GM13977 (cell line): Measurements from ENCODE around the gene MPDU1.
A peak's percentile ranks its signal among the peaks of the same experiment; 100 is the strongest.
"Not testable (repeated sequence)": the region's sequence is repeated elsewhere in the genome, so short reads cannot be mapped to it uniquely, and the experiment has no call there.

ENCODE experiments used
- DNase-seq: peaks from one replicate; pipeline ENCODE4 v3.0.0; 2012; ENCODE audit warnings: low spot score
- in situ Hi-C: fragments of 300-500 bp; cut with MboI; formaldehyde crosslinking; loops from one replicate; pipeline ENCODE4 v1.12.0; 2022; ENCODE audit warnings: low sequenced_read_pairs, low pct_unique_long_range_greater_than_20kb, mixed read lengths, inconsistent platforms; ENCODE audit not compliant: unreplicated experiment
- TF ChIP-seq, protein P1 (sequence below): IDR thresholded peaks from 2 replicates; pipeline ENCODE4 v1.5.1; 2012; ENCODE audit warnings: mild to moderate bottlenecking, control low read depth; ENCODE audit not compliant: insufficient read depth; ENCODE audit errors: extremely low read depth, missing control alignments

Gene MPDU1

GRCh38 chr17:7589204-7589868 lies 5.7 kb downstream of the MPDU1 start:
- DNase-seq = peak; percentile 90
- in situ Hi-C loops = no loop called here

DNA sequence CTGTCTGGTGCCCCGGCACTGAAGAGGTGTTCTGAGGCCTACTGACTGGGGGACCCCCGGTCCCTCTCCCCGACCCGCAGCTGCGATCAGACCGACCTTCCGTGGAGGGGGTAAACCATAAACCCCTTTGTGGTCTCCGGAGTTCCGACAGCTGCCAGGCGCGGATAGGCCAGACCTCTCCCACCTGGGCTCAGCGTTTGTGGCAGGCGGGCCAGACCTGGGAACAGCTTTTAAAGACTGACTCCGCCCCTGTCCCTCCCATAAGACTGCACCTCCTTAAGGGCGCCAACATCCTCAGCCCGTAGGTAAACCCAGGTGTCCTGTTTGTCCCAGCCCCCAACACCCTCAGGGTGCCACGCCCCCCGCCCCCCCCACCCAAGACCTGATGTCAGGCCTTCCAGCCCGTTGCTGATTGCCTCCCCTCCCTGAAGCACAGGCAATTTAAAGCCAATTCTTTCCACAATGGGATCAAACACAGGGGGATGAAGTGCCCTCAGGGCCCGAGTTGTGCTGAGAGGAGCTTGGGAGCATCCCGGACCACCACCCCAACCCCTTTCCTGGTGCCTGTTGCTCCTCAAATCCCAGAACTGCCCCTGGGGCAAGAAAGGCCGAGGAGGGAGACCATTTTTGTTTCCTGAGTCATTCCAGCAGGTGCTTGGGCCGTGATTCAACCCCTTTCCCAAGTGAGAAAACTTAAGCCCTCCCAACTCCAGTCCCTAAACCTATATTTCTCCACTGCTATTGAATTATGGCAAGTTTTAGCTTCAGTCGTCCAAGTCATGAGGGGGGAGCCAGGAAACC lies 6.4 kb downstream of the MPDU1 start, which contains the start of gene SOX15:
Gene SOX15 (minus strand): TSS at position 204 of the 801 bp plus-strand sequence. CDS start 418 bp downstream, outside the sequence.
- TF ChIP-seq, protein P1, sequence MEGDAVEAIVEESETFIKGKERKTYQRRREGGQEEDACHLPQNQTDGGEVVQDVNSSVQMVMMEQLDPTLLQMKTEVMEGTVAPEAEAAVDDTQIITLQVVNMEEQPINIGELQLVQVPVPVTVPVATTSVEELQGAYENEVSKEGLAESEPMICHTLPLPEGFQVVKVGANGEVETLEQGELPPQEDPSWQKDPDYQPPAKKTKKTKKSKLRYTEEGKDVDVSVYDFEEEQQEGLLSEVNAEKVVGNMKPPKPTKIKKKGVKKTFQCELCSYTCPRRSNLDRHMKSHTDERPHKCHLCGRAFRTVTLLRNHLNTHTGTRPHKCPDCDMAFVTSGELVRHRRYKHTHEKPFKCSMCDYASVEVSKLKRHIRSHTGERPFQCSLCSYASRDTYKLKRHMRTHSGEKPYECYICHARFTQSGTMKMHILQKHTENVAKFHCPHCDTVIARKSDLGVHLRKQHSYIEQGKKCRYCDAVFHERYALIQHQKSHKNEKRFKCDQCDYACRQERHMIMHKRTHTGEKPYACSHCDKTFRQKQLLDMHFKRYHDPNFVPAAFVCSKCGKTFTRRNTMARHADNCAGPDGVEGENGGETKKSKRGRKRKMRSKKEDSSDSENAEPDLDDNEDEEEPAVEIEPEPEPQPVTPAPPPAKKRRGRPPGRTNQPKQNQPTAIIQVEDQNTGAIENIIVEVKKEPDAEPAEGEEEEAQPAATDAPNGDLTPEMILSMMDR = no peak
- no peak for DNase-seq
- in situ Hi-C loops = no loop called here

More at GRCh38 chr17:7589204-7589868, 5.7 kb downstream of the MPDU1 start:
- TF ChIP-seq, protein P1 = peak; percentile 81

- TF ChIP-seq, protein P1 = no peak
- DNase-seq = no peak
- in situ Hi-C loops = no loop called here
These were observed 7.1 kb downstream of the MPDU1 start for GRCh38 chr17:7590743-7591142.

DNA sequence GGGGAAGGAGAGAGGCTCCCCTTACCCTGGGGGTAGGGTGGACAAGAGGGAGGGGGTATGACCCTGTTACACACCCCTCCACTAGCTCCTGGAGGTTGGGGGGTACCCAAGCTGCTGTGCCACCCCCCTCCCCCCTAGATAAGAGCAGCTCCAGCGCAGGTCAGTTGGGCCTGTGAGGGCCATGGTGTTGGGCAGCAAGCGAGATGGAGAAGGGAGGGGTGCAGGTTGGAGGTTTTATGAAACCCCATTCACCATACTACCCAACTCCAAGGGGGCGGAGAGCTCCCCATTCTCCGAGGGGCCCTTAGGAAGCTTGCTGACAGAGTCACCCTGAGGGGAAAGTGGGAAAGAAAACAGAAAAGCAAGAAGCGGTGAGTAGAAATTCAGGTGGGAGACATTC lies 7.9 kb downstream of the MPDU1 start:
- no peak for DNase-seq
- in situ Hi-C loops = no loop called here
- TF ChIP-seq, protein P1 = no peak

DNA sequence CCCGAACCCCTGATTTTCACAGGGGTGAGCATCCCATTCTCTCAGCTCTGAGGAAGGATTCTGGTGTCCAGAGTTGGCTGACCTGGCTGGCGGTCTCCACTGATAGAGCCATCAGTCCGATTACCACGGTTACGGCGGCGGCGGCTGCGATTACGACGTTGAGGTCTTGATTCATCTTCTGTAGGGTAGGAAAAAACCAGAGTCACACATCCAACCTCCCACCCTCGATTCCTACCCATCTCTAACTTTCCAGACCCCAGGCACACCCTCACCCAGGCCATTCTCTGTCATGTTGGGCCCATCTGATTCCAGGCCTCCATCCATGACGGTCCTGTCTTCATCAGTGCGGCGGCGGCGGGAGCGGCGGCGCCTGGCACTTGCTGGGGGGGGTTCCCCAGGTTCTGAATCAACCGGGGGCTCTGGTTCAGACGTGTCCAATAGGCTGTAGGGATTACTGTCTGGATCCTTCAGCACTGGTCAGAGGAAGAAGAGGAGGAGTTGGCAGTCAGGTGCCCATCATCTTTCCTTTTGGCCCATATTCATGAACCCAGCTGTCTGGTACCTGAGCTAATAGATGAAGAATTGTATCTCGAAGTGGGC lies 8.9 kb downstream of the MPDU1 start:
- TF ChIP-seq, protein P1 = no peak
- in situ Hi-C loops = no loop called here
- no peak for DNase-seq

GRCh38 chr17:7593296-7593695 lies 9.6 kb downstream of the MPDU1 start:
- DNase-seq = no peak
- TF ChIP-seq, protein P1 = no peak
- in situ Hi-C loops = no loop called here

DNA sequence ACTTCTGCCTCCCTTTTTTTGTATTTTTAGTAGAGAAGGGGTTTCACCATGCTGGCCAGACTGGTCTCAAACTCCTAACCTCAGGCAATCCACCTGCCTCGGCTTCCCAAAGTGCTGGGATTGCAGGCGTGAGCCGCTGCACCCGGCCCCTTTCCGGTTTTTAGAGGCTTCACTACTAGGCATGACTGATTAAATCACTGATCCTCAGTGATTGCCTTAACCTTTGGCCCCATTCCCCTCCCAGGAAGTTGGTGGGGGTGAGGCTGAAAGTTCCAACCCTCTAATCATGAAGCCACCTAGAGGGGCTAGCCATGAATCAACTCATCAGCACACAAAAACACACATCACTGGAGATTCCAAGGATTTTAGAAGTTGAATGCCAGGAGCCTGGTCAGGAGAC lies 13.9 kb downstream of the MPDU1 start:
- DNase-seq, in situ Hi-C loops: not testable (repeated sequence)
